K562 (cell line): ENCODE results near the gene LRRC47.

ENCODE experiments used
- GMEB1 ChIP-seq: fragments of 250-450 bp; sonication (Bioruptor Pico); IDR thresholded peaks from 2 replicates; pipeline ENCODE4 v1.4.0; 2020; ENCODE audit warnings: mild to moderate bottlenecking
- MAFF ChIP-seq: IDR thresholded peaks from 2 replicates; pipeline ENCODE4 v1.6.1; 2012; ENCODE audit warnings: low read length, improper control_type of control experiment
- PATZ1 ChIP-seq: fragments of 250-450 bp; sonication (Bioruptor Pico); IDR thresholded peaks from 2 replicates; pipeline ENCODE4 v1.5.0; 2020; ENCODE audit warnings: mild to moderate bottlenecking, borderline replicate concordance
- POLR2AphosphoS5 ChIP-seq: IDR thresholded peaks from 2 replicates; pipeline ENCODE4 v1.6.1; 2011; ENCODE audit warnings: mild to moderate bottlenecking, low read depth, low read length, moderate library complexity; ENCODE audit not compliant: control insufficient read depth, insufficient read depth
- ZFP1 ChIP-seq: fragments of 450-650 bp; formaldehyde crosslinking; IDR thresholded peaks from 2 replicates; pipeline ENCODE4 v1.4.0; 2020; ENCODE audit warnings: mild to moderate bottlenecking, mixed read lengths
- ZNF384 ChIP-seq: IDR thresholded peaks from 2 replicates; pipeline ENCODE4 v1.6.1; 2012; ENCODE audit warnings: low read depth, low read length, improper control_type of control experiment

- TF ChIP-seq MAFF (no peak), ZNF384 (no peak), POLR2AphosphoS5 (no peak), PATZ1 (no peak), ZFP1 (CRISPR knock-in tag) (no peak), GMEB1 (CRISPR knock-in tag) (no peak)
These were observed 39.9 kb downstream of the LRRC47 start for GRCh38 chr1:3756394-3756793.
